Measurements from ENCODE around the gene RFC4. TPM values are rescaled to one million over a fixed set of nuclear protein-coding genes. Genes with fewer than 3 reads are reported as not detected.
A peak's percentile ranks its signal among the peaks of the same experiment; 100 is the strongest.
"Not testable (repeated sequence)": the region's sequence is repeated elsewhere in the genome, so short reads cannot be mapped to it uniquely, and the experiment has no call there.

Gene RFC4
- total RNA-seq, 1 donor from 2014 or later = 22.0 TPM

DNA sequence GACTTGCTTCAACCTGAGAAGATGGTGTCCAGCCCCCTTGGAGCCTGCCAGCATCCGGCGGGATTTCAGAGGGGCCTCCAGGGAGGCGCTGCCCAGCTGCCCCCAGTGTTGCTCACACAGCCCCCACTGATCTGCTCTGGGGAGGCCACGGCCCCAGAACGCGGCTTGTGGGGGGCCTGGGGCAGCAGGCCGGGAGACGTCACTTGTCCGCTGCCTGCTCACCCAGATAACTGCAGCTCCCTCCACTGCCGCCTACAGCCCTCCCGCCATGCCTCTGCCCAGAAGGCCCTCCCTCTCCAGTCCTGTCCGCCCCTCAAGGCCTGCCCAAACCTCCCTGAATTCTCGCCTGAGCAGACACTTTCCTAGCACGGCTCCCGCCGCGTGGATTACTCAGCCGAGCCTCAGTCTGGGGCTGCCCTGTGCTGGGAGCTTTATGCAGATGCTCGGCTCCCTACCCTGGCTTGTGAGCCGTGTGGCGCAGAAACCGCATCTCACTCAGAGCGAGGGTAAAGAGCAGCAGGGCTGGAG lies 19.1 kb upstream of the RFC4 start:
- peak; percentile 59 for DNase-seq (ENCODE audit: low read depth)

DNA sequence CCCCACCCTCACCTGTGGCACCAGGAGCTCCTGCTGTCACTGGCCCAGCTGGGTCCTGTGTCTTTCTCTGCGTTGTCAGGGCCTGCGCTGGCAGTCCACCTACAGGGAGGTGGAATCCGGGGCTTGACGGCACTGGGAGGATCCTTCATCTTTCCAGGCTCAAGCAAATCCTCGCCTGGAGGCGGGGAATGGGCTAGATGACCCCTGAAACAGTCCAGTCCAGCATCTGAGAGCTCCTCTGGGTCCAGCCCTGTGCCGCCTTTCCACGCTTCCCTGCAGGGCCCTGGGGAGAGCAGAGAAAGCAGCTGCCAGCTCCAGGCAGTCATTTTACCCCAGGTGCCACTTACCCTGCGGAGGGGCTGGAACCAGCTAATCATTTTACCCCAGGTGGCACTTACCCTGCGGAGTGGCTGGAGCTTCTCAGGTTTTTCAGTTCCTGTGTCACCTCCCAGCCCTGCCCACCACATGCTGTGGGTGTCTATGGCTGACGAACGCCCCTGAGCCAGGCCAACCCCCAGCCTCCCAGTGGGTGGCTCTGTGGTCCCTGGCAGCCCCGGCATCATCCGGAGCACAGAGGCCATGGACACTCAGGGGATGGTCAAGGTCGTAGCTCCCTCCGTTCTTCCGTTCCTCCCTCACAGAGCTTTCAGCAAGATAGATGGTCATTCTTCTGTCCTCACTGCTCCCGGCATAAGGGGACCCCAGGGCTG lies 18.3 kb upstream of the RFC4 start:
- DNase-seq (ENCODE audit: low read depth) = no peak

DNA sequence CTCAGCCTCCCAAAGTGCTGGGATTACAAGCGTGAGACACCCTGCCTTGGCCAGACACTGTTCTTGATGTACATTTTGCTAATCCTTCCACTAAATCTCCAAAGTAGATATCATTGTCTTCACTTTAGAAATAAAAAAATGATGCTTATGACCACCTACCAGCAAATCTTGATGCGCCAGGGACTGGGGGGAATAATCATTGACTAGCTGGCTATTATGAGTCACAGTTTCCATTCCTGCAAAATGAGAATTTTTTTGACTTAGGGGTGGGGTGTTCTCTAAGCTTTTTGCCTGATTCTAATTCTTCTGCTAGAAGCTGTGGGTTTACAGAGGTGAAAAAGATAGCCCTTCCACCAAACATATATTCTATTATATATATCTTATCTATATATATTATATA lies 17.1 kb upstream of the RFC4 start:
- DNase-seq (ENCODE audit: low read depth) = peak; percentile 72

DNA sequence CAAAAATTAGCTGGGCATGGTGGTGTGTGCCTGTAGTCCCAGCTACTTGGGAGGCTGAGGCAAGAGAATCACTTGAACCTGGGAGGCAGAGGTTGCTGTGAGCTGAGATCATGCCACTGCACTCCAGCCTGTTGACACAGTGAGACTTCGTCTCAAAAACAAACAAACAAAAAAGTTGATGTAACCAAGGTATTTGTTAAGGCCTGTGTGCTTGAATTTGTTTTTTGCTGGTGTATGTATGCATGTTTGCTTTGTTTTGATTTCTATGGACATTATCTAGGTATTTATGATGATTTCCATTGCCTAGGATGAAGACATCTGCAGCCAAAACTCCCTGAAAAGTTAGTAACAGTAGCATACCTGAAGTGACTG lies 16.1 kb upstream of the RFC4 start:
- DNase-seq (ENCODE audit: low read depth) = not testable (repeated sequence)

DNA sequence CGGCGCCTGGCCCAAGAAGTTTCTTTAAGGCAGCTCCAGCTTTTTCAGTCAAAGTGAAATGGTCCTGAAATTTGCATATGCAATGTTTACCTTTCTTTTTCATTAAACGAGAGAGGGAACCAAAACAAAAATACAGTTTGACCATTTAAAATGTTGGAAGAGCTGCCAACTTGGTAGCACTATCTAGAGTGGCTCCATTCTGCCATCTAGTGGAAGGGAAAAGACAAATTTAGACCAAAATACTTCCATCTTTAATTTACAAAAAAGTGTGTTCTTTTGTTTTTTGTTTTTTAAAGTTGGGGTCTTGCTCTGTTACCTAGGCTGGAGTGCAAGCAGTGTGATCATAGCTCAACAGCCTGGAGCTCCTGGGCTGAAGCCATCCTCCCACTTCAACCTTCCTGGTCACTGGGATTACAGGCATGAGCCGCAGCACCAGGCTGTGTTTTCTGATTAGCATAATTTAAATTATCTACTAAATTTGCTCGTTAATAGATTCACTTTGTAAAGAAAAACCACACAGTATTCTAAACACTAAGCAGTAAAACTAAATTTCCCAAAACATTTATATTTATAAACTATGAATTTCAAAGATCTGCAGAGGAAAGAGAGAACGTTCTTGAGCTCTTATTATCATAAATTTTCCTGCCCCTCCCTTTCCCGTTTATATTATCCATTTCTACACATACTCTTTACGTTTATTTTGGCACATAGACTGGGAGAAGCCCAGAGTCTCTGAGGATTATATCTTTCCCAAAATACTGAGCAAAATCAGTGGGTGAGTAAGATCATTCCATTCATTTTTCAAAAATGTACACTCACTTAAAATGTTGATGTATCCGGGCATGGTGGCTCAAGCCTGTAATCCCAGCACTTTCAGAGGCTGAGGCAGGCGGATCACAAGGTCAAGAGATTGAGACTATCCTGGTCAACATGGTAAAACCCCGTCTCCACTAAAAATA lies 15.4 kb upstream of the RFC4 start:
- DNase-seq (ENCODE audit: low read depth) = peak; percentile 58

DNA sequence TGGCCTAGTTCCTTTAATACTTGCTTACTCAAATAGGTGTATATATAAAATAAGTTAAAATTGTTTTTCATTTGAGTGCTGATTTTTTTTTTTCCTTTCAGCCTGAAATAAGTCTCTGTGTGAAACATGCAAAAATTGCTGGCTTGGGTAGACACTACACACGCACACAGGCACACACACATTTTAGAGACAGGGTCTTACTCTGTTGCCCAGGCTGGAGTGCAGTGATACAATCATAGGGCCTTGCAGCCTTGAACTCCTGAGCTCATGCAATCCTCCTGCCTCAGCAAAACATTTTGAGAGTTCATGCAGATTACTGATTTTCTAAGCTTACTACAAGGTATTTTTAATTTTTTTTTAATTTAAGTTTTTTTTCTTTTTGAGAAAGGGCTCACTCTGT lies 12.7 kb upstream of the RFC4 start:
- DNase-seq (ENCODE audit: low read depth) = no peak

DNA sequence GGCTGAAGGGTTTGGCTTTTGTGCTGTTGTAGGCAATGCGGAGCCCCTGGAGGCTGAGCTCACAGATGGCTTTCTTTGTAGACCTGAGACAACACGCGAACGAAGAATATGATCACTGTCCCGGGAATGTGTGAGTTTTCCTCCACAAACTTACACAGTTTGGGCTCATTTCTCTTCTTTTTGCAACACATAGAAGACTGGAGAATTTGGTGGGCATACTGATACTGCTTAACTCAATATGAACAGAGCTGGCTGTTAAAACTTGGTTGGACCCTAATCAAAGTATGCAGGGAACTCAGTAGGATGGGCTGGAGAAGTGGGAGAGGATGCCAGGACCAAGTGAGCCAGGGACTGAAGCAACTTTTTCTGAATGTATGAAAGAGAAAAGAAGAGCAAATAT lies 12.2 kb upstream of the RFC4 start:
- DNase-seq (ENCODE audit: low read depth) = no peak

DNA sequence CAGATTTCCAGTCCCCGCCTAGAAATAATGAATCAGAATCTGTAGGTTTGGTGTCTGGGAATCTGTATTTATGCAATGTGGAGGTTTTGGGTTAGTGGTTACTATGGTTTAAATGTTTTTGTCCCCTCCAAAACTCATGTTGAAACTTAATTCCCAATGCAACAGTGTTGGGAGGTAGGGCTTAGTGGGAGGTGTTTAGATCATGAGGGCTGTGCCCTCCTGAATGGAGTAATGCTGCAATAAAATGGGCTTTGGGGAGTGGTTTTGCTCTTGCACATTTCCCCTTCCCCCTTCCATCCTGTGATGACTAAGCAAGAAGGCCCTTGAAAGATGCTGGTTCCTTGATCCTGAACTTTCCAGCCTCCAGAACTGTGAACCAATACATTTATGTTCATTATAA lies 9.2 kb upstream of the RFC4 start:
- peak; percentile 91 for DNase-seq (ENCODE audit: low read depth)

DNA sequence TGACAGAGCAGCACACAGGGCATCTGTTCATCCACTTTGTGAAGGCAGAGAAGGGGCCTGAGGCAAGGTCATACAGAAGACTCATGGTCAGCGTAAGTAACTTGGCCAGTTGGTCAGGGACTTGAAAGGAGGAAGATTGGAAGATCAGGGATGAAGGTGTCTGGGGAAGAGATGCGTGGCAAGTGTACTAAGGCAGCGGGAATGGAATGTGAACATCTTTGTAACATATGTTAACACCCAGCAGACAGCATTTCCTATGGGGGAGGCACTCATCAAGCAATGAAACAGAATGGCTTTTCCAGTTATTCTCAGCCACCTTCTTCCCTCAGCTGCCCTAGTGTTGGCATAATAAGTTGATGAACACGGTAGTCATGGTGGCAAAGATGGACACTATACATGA lies 7.8 kb upstream of the RFC4 start:
- DNase-seq (ENCODE audit: low read depth) = no peak

DNA sequence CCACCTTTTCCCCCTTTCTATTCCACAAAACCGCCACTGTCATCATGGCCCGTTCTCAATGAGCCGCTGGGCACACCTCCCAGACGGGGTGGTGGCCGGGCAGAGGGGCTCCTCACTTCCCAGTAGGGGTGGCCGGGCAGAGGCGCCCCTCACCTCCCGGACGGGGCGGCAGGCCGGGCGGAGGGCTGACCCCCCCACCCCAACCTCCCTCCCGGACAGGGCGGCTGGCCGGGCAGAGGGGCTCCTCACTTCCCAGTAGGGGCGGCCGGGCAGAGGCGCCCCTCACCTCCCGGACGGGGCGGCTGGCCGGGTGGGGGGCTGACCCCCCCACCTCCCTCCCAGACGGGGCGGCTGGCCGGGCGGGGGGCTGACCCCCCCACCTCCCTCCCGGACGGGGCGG lies 5.0 kb upstream of the RFC4 start:
- DNase-seq (ENCODE audit: low read depth) = not testable (repeated sequence)

DNA sequence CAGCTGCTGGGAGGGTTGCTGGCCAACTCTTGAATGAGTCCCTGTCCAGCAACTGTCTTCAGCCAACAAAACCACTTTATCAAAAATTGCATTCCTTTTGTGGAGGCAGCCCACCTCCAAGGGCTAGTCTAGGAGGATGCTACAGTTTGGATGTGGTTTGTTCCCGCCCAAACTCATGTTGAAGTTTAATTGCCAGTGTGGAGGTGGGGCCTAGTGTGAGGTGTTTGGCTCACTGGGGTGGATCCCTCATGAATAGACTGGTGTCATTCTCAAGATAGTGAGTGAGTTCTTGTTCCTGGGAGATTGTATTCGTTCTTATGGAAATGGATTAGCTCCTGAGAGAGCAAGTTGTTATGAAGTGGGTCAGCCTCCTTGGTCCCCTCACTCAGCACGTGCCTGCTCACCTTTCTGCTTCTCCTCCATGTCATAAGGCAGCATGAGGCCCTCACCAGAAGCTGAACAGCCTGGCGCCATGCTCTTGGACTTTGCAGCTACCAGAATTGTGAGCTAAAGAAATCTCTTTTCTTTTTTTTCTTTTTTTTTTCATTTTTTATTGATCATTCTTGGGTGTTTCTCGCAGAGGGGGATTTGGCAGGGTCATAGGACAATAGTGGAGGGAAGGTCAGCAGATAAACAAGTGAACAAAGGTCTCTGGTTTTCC lies 4.2 kb upstream of the RFC4 start:
- no peak for DNase-seq (ENCODE audit: low read depth)

DNA sequence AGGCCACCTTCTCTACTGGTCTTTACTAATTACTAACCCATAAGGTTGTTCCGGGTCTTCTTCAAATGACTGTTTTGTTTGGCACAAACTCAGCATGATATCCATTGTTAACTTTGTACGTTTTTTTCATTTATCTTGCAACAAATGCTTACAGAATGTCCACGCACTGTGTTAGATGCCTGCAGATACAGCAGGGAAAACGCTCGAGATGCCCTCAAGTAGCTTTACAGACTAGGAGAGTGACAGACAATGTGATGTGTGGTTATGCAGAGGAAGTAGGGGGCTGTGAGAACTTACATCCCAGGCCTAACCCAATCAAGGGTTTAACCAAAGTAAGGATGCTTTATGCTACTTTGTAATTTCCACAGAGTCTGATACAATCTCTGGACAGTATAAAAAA lies 949 bp upstream of the RFC4 start:
- no peak for DNase-seq (ENCODE audit: low read depth)

DNA sequence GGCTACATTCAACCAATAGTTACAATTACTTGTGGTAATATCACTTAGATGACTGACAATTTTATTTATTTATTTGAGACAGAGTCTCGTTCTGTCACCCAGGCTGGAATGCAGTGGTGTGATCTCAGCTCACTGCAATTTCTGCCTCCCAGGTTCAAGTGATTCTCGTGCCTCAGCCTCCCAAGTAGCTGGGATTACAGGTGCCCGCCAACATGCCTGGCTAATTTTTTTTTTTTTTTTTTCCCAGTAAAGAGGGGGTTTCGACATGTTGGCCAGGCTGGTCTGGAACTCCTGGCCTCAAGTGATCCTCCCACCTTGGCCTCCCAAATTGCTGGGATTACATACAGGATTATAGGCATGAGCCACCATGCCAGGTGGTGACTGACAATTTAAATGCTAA lies 2.8 kb downstream of the RFC4 start:
- not testable (repeated sequence) for DNase-seq (ENCODE audit: low read depth)

DNA sequence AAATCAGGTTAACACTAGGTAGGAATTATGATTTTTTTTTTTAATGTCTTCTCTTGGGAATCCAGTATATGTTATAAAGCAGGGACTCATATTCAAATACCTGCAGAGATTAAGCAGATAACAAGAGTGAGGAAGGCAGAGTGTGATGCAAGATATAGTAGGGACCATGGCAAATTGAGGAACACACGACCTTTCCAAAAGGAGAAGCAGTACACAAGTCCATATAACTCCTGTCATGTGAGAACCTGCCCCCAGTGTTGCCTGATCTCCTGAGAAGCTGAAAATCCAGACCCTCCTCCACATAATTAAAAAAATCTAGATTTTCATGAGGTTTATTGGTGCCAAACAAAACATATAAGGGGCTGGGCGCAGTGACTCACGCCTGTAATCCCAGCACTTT lies 3.6 kb downstream of the RFC4 start:
- DNase-seq (ENCODE audit: low read depth) = no peak

DNA sequence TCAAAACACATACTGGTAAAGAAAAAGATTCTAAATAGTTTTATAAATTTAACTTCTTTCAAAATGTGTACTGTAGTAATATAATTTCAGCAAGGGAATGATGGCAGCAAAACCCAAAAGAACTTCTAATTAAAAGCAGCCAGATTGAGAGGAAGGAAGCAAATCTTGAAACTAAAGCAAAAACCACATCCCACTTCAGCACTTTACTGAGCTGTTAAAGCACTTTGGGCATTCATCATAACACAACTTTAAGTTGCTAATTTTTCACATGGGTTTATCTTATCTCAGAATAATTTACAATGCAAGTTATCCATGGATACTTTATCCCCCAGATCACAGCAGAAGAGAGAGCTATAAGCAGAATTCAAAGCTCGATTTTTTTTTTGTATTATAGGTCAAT lies 6.0 kb downstream of the RFC4 start:
- no peak for DNase-seq (ENCODE audit: low read depth)

DNA sequence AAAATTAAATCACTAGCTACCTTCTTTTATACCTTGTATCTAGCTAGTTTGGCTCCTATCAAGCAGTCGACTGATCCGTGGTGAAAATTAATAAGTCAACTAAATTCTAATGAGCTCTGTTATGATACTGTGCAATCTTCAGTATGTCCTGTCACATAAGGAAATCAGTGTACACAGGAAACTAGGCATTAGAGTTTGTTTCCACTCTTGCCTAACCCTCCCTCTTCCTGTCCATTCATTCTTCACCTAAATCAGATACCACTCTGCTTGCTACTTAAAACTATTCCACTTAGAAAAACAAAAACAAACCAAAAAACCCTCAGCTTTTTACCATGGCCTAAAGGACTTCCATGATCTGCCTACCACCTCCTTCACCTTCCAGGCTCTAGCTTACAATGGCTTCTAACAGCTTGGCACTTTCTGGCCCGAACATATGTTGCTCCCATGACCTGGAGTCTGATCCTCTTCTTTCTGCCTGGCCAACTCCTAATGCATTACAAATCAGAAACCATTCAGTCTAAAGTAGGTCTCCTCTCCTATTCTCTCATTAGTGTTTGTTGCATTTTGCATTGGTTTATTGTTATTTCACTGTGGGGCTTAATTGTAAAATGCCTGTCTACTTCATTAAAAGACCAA lies 7.9 kb downstream of the RFC4 start:
- no peak for DNase-seq (ENCODE audit: low read depth)

DNA sequence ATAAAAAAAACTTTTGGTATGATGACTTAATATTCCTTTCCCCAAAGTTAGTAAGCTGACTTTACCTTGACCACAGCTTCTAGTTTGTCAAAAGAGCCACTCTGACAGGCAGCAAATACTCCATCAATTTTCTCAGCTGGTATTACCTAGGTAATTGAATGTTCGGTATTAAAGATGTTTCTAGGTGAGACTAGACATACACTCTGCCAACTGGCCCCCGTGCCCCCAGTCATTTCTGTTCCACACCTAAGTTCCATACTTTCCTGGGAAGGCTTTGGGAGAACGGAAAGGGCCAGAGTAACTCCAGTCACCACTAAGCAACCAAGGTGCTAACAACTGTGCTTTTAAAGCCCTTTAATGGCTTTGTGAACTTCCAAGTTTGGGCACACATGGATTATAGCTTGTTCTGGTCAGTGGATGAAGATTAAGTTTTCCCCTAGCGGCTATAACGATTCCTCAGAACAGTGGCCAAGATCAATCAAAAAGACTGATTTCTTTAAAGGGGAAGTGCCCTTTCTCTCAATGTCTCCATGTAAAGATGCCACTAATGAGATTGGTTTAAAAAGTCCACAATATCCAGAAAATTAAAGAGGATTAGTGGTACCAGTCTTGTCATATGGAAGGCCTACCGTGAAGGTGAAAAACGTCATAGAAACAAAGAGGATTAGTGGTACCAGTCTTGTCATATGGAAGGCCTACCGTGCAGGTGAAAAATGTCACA lies 15.9 kb downstream of the RFC4 start:
- no peak for DNase-seq (ENCODE audit: low read depth)

DNA sequence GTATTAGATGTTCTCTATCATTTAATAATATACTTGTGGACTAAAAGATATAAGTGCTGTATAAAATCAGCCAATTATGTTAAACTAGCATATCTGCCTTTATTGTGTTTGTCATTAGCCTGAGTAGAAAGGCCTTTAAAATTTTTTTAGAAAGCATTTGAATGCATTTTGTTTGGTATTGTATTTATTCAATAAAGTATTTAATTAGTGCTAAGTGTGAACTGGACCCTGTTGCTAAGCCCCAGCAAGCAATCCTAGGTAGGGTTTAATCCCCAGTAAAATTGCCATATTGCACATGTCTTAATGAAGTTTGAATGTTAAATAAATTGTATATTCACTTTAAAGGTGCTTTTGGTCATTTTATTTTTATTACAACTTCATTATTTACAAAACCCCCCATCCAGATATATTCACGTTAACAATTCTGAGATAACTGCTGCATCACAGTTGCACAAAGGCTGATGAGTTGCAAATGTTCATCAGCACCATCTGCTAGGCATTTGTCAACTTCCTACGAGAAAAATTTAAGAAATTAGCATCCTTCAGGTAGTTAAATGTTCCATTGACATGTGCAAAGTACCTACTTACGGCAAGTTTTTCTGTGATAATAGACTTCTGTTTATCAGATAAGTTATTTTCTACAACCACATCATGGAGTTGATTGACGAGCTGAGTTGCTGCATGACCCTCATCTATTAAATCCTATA lies 16.6 kb downstream of the RFC4 start:
- no peak for DNase-seq (ENCODE audit: low read depth)

DNA sequence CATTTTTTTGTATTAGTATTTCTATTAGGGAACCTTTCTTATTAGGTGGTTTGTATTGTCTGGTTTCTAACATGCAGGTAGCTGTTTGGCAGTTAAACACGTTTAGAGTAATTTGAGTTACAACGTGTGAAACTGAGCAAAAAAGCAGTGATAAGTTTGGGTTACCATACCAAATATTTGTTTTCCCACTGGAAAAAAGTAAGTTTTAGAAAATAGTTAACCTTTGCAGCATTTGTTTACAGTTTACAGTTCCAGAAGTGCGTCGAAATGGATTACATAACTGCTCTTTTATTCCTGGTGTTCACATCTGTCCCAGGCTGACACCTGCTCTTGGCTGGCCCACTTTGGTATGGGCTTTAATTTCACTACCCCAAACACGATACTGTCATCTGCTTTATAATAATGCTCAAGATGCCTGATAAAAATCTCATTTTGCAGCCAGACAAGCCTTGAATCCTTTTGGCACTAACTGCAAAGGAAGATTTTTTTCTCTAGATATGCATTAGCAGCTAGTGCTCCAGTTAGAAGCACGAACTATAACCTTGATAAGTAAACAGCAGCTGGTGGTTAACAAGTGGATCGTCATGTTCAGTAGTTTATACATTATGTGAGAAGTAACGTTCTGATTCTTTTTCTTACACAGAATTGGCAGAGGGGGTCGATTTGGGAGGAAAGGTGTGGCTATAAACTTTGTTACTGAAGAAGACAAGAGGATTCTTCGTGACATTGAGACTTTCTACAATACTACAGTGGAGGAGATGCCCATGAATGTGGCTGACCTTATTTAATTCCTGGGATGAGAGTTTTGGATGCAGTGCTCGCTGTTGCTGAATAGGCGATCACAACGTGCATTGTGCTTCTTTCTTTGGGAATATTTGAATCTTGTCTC lies 17.6 kb downstream of the RFC4 start:
- DNase-seq (ENCODE audit: low read depth) = no peak
